B cell (primary cell): Measurements from ENCODE around the gene ACBD4. TPM values are rescaled to one million over a fixed set of nuclear protein-coding genes. Genes with fewer than 3 reads are reported as not detected.

ENCODE experiments used
- ATAC-seq: fragments of 200-7000 bp; cut with Tn5 transposase; one replicate; pipeline ENCODE4 v1.10.0; 2021; ENCODE audit warnings: low read depth, mild to moderate bottlenecking, moderate number of reproducible peaks, moderate library complexity
- CTCF ChIA-PET: fragments of 350-600 bp; sonication (Branson Sonifier 250); formaldehyde crosslinking; loops from one replicate; lab custom pipeline; 2021; ENCODE audit warnings: antibody characterized with exemption, inconsistent platforms; lab: Charles Lee
- POLR2A ChIA-PET: fragments of 350-600 bp; sonication (Branson Sonifier 250); formaldehyde crosslinking; loops from one replicate; lab custom pipeline; 2021; ENCODE audit warnings: antibody characterized with exemption; lab: Charles Lee
- DNase-seq: peaks from one replicate; pipeline ENCODE4 v3.0.0; 2013
- H2AFZ ChIP-seq: 2 replicates; pipeline ENCODE4 v1.6.1; 2012; ENCODE audit warnings: mild to moderate bottlenecking, low read depth, low read length; ENCODE audit not compliant: insufficient read depth, poor library complexity, severe bottlenecking
- H3K27ac ChIP-seq, 2 donors: 1 replicate in 1 of 2; 2 replicates in 1 of 2; pipeline ENCODE4 v1.5.1; 2012 to 2013; ENCODE audit warnings: low read length in 2 of 2, mild to moderate bottlenecking in 2 of 2, moderate library complexity in 1 of 2
- H3K27me3 ChIP-seq, 4 experiments: fragments of 200-600 bp in 1 of 4; sonication (generic) in 1 of 4; replicated peaks in 1 of 4; 1 replicate in 2 of 4; 2 replicates in 2 of 4; pipeline versions ENCODE4 v1.6.1 to v1.7.0; 2013 to 2016; ENCODE audit warnings: low read length in 3 of 4, mild to moderate bottlenecking in 2 of 4, mixed read lengths in 1 of 4, moderate library complexity in 1 of 4; ENCODE audit not compliant: insufficient read depth in 4 of 4, control insufficient read depth in 3 of 4; ENCODE audit errors: control extremely low read depth in 1 of 4
- H3K36me3 ChIP-seq, 2 experiments: replicated peaks in 1 of 2; 1 replicate in 1 of 2; 2 replicates in 1 of 2; pipeline versions ENCODE4 v1.6.1 to v1.7.1; 2013; ENCODE audit warnings: low read length in 1 of 2; ENCODE audit not compliant: insufficient read depth in 2 of 2, control insufficient read depth in 1 of 2; ENCODE audit errors: control extremely low read depth in 1 of 2, extremely low read depth in 1 of 2
- H3K4me1 ChIP-seq, 2 donors: fragments of 200-600 bp in 1 of 2; sonication (generic) in 1 of 2; 1 replicate in 1 of 2; 2 replicates in 1 of 2; pipeline versions ENCODE4 v1.5.1 to v1.6.1; 2013 to 2017; ENCODE audit warnings: low read length in 2 of 2; ENCODE audit not compliant: control insufficient read depth in 2 of 2, insufficient read depth in 2 of 2
- H3K4me2 ChIP-seq: replicated peaks from 2 replicates; pipeline ENCODE3; 2012; ENCODE audit warnings: mild to moderate bottlenecking, low read depth, low read length; ENCODE audit not compliant: poor library complexity, severe bottlenecking
- H3K4me3 ChIP-seq, 5 experiments: fragments of 200-600 bp in 1 of 5; sonication (generic) in 1 of 5; 1 replicate in 3 of 5; 2 replicates in 2 of 5; pipeline versions ENCODE4 v1.5.1 to v1.7.0; 2011 to 2016; ENCODE audit warnings: low read length in 4 of 5, mild to moderate bottlenecking in 4 of 5, low read depth in 2 of 5, control low read depth in 1 of 5, moderate library complexity in 1 of 5; ENCODE audit not compliant: insufficient read depth in 1 of 5; ENCODE audit errors: control extremely low read depth in 1 of 5, extremely low read depth in 1 of 5
- H3K79me2 ChIP-seq: fragments of 200-600 bp; sonication (generic); one replicate; pipeline ENCODE4 v1.6.0; 2016; ENCODE audit warnings: low read length; ENCODE audit not compliant: control insufficient read depth, insufficient read depth
- H3K9ac ChIP-seq: fragments of 200-600 bp; sonication (generic); 2 replicates; pipeline ENCODE4 v1.6.1; 2017; ENCODE audit warnings: mild to moderate bottlenecking, low read length, moderate library complexity
- H3K9me3 ChIP-seq, 3 donors: one replicate each; pipeline versions ENCODE4 v1.6.1 to v1.7.1; 2013; ENCODE audit warnings: low read length in 2 of 3; ENCODE audit not compliant: control insufficient read depth in 2 of 3, insufficient read depth in 1 of 3; ENCODE audit errors: control extremely low read depth in 1 of 3
- H4K20me1 ChIP-seq: 2 replicates; pipeline ENCODE4 v1.6.0; 2012; ENCODE audit warnings: mild to moderate bottlenecking, low read length; ENCODE audit not compliant: insufficient read depth, control insufficient read depth, poor library complexity, severe bottlenecking
- H3K27ac Mint-ChIP-seq: one replicate; pipeline ENCODE4 v1.8.0; 2021; ENCODE audit warnings: mixed read lengths
- H3K27me3 Mint-ChIP-seq: one replicate; pipeline ENCODE4 v1.8.0; 2021; ENCODE audit warnings: mixed read lengths
- H3K4me1 Mint-ChIP-seq: one replicate; pipeline ENCODE4 v1.8.0; 2021; ENCODE audit warnings: mixed read lengths
- H3K4me3 Mint-ChIP-seq: one replicate; pipeline ENCODE4 v1.8.0; 2021; ENCODE audit warnings: mixed read lengths
- H3K9me3 Mint-ChIP-seq: one replicate; pipeline ENCODE4 v1.8.0; 2022; ENCODE audit warnings: mixed read lengths; ENCODE audit not compliant: insufficient read depth
- CTCF ChIP-seq: fragments of 200-600 bp; IDR thresholded peaks from one replicate; pipeline ENCODE4 v1.8.0; 2022; ENCODE audit warnings: antibody characterized with exemption, mild to moderate bottlenecking
- EZH2 ChIP-seq: IDR thresholded peaks from 2 replicates; pipeline ENCODE4 v1.6.1; 2012; ENCODE audit warnings: borderline replicate concordance, low read depth, mild to moderate bottlenecking, moderate library complexity, low read length; ENCODE audit not compliant: insufficient read depth, poor library complexity, severe bottlenecking
- WGBS: methylation state at CpG from one replicate; pipeline ENCODE4 v1.1.5; 2013; ENCODE audit warnings: missing lambda C conversion rate; ENCODE audit not compliant: insufficient coverage; 5-methylcytosine and 5-hydroxymethylcytosine counted together
- intact Hi-C: fragments of 100-400 bp; cut with micrococcal nuclease; formaldehyde crosslinking; loops from one replicate; pipeline ENCODE4 v1.10.0; 2022
- polyA plus RNA-seq: library from polyadenylated mRNA; depleted of rRNA; stranded (reverse); fragments of >200 nt; gene quantifications from 2 replicates; pipeline ENCODE4 v1.2.3, GENCODE V29; 2012
- total RNA-seq, 2 donors: library from RNA; stranded (reverse); fragments of 120-200 nt in 1 of 2; gene quantifications; 1 replicate in 1 of 2; 2 replicates in 1 of 2; pipeline versions ENCODE4 v1.2.3 to v1.2.4, GENCODE V29; 2013 to 2022

ACBD4 gene
- total and polyA plus RNA-seq, 2 donors (not counting 1 experiment from before 2014, with no cell fraction given), result 36.8 to 39.4 TPM

- H3K36me3 ChIP-seq, result no peaks in the 10 kb centered on the region
- CTCF ChIA-PET, result interaction anchor here (0.7 to 3.0 kb wide), 10 partner anchors 9 to 58 kb away, joined by 3 to 32 read pairs (median 6); partner anchors contain the start of genes ACBD4, HEXIM1 and HEXIM2
- Mint-ChIP-seq H3K4me3 (peak overlapping the region; percentile 86), H3K27ac (peak overlapping the region; percentile 97), H3K4me1 (peaks cover 12% of the 10 kb centered on the region), H3K9me3 (no peaks in the 10 kb centered on the region), H3K27me3 (no peaks in the 10 kb centered on the region)
- H4K20me1 ChIP-seq, result no peaks in the 10 kb centered on the region
- H3K4me1 ChIP-seq, result peaks cover 11 to 16% of the 10 kb centered on the region in 2 donors
- H3K4me2 ChIP-seq, result peak overlapping the region; percentile 76
- H3K27ac ChIP-seq, result peak overlapping the region; percentile 40 to 63
- intact Hi-C loops, result loop anchor here (1.0 to 2.0 kb wide), 4 partner anchors 11 to 75 kb away; partner anchors contain the start of genes ACBD4, HEXIM1 and HEXIM2
- DNase-seq (no peak), ATAC-seq (no peak)
- POLR2A ChIA-PET, result interaction anchor here (0.5 to 3.6 kb wide), 7 partner anchors 10 to 827 kb away, joined by 3 to 23 read pairs (median 4); partner anchors contain the start of genes GRN, HEXIM1 and HEXIM2
- no peaks in the 10 kb centered on the region for H3K9me3 ChIP-seq
- 100% methylated on average over 1 of the region's 5 CpGs for WGBS
- no peaks in the 10 kb centered on the region for H3K79me2 ChIP-seq
- peak overlapping the region; percentile 87 for H2AFZ ChIP-seq
- H3K9ac ChIP-seq, result peak overlapping the region; percentile 54
- H3K4me3 ChIP-seq, result peak overlapping the region in 4 of 5 experiments; percentile 31 to 51 (median 49)
- H3K27me3 ChIP-seq, result no peaks in the 10 kb centered on the region
- TF ChIP-seq CTCF (no peak), EZH2 (no peak)
Measured at GRCh38 chr17:45172232-45172540, 36.7 kb downstream of the ACBD4 start.
